Kidney (tissue), 14 donors: ENCODE data around the gene CMAS. TPM values are rescaled to one million over a fixed set of nuclear protein-coding genes. Genes with fewer than 3 reads are reported as not detected.
"Not testable (repeated sequence)": the region's sequence is repeated elsewhere in the genome, so short reads cannot be mapped to it uniquely, and the experiment has no call there.

Source experiments
- DNase-seq, 5 donors: peaks; one replicate each; pipeline ENCODE4 v3.0.0-alpha.2; 2013 to 2020
- FAIRE-seq: peaks from 2 replicates; lab custom pipeline; 2012; peaks lifted over from hg19 to GRCh38; lab: Jason Lieb, UNC
- H3K27ac ChIP-seq, 2 donors: one replicate each; pipeline ENCODE4 v1.7.0; 2013; ENCODE audit warnings: low read depth in 2 of 2, low read length in 2 of 2, inconsistent platforms in 1 of 2
- H3K27me3 ChIP-seq: one replicate; pipeline ENCODE4 v1.7.1; 2013; ENCODE audit warnings: low read length, inconsistent platforms; ENCODE audit not compliant: control insufficient read depth, insufficient read depth
- H3K36me3 ChIP-seq, 3 donors: one replicate each; pipeline versions ENCODE4 v1.7.0 to v1.7.1; 2013; ENCODE audit warnings: low read length in 3 of 3, control low read depth in 1 of 3, inconsistent platforms in 1 of 3; ENCODE audit not compliant: insufficient read depth in 3 of 3, control insufficient read depth in 2 of 3
- H3K4me1 ChIP-seq, 3 donors: one replicate each; pipeline versions ENCODE4 v1.7.0 to v1.7.1; 2013; ENCODE audit warnings: low read length in 3 of 3, inconsistent platforms in 1 of 3, low read depth in 1 of 3; ENCODE audit not compliant: control insufficient read depth in 2 of 3, insufficient read depth in 2 of 3
- H3K4me3 ChIP-seq, 3 donors: one replicate each; pipeline versions ENCODE4 v1.7.0 to v1.8.1; 2013; ENCODE audit warnings: low read length in 3 of 3, control low read depth in 1 of 3, inconsistent platforms in 1 of 3
- H3K9ac ChIP-seq, 3 donors: one replicate each; pipeline versions ENCODE4 v1.7.0 to v1.7.1; 2013; ENCODE audit warnings: low read length in 3 of 3, control low read depth in 1 of 3, inconsistent platforms in 1 of 3
- H3K9me3 ChIP-seq, 3 donors: one replicate each; pipeline versions ENCODE4 v1.7.0 to v1.7.1; 2013; ENCODE audit warnings: low read length in 3 of 3, control low read depth in 1 of 3, inconsistent platforms in 1 of 3; ENCODE audit not compliant: control insufficient read depth in 2 of 3, insufficient read depth in 1 of 3
- CTCF ChIP-seq: IDR thresholded peaks from 3 replicates; pipeline ENCODE4 v1.5.1; 2012; ENCODE audit warnings: mild to moderate bottlenecking, moderate library complexity, borderline replicate concordance; ENCODE audit not compliant: insufficient read depth; ENCODE audit errors: extremely low read depth
- intact Hi-C: fragments of 100-400 bp; cut with DNase I; formaldehyde crosslinking; loops from one replicate; pipeline ENCODE4 v1.11.1; 2022
- polyA plus RNA-seq: library from polyadenylated mRNA; stranded (reverse); fragments of 350-450 nt; fragmentation: Illumina TruSeq; extraction: RNeasy Lipid Tissue Mini Kit (QIAGEN cat#74804); gene quantifications from one replicate; pipeline ENCODE4 v1.2.3, GENCODE V29; 2014; ENCODE audit warnings: low read depth, low replicate concordance; ENCODE audit not compliant: insufficient read depth
- total RNA-seq: library from RNA; stranded (reverse); fragmentation: NEBNext Ultra II Directional; extraction: Animal tissue kit (Norgen Biotek cat#: 25700); gene quantifications from one replicate; pipeline ENCODE4 v1.2.1, GENCODE V29; 2021
- donor health status: control.
- donor health status: control.
- donor health status: control.
- donor health status: control.
- donor health status: control.
- donor health status: DM: yes; HTN: yes; CAD: no.
- donor health status: Normal renal cell carcinoma (clear cell type).

The CMAS gene
- total and polyA plus RNA-seq, 2 donors from 2014 or later: 29.2 to 45.2 TPM

- Histone ChIP-seq H3K27ac (no peak overlapping the region), H3K9me3 (no peaks in the 10 kb centered on the region), H3K4me3 (no peak overlapping the region), H3K9ac (no peak overlapping the region), H3K27me3 (no peaks in the 10 kb centered on the region), H3K36me3 (no peaks in the 10 kb centered on the region), H3K4me1 (no peaks in the 10 kb centered on the region)
- TF ChIP-seq CTCF: peak; percentile 26
- peak in 2 of 5 donors; percentile 25 to 65 for DNase-seq
- intact Hi-C loops: loop anchor here (10.0 kb wide), 1 partner anchor 362 kb away; no protein-coding TSS in a partner anchor
- FAIRE-seq: peak; percentile 74
Observed at GRCh38 chr12:22083167-22083566, 37.1 kb downstream of the CMAS start.

GRCh38 chr12:22084852-22085251 lies 38.8 kb downstream of the CMAS start:
- H3K4me3 ChIP-seq: no peak overlapping the region
- H3K9ac ChIP-seq: no peak overlapping the region
- H3K27me3 ChIP-seq: no peaks in the 10 kb centered on the region
- FAIRE-seq (no peak), DNase-seq (no peak)
- H3K4me1 ChIP-seq: no peaks in the 10 kb centered on the region
- H3K36me3 ChIP-seq: no peaks in the 10 kb centered on the region
- intact Hi-C loops: loop anchor here (10.0 kb wide), 1 partner anchor 360 kb away; no protein-coding TSS in a partner anchor
- no peaks in the 10 kb centered on the region for H3K9me3 ChIP-seq
- H3K27ac ChIP-seq: no peak overlapping the region
- TF ChIP-seq CTCF: no peak

GRCh38 chr12:22088886-22089285 lies 42.9 kb downstream of the CMAS start:
- H3K27ac ChIP-seq: no peak overlapping the region
- no peaks in the 10 kb centered on the region for H3K36me3 ChIP-seq
- DNase-seq (no peak), FAIRE-seq (no peak)
- H3K27me3 ChIP-seq: no peaks in the 10 kb centered on the region
- no peak overlapping the region for H3K4me3 ChIP-seq
- H3K4me1 ChIP-seq: no peaks in the 10 kb centered on the region
- TF ChIP-seq CTCF: no peak
- H3K9ac ChIP-seq: no peak overlapping the region
- H3K9me3 ChIP-seq: no peaks in the 10 kb centered on the region
- intact Hi-C loops: loop anchor here (10.0 kb wide), 1 partner anchor 356 kb away; no protein-coding TSS in a partner anchor

- TF ChIP-seq CTCF: no peak
- Histone ChIP-seq H3K4me1 (no peaks in the 10 kb centered on the region), H3K4me3 (no peak overlapping the region), H3K27me3 (no peaks in the 10 kb centered on the region), H3K9me3 (no peaks in the 10 kb centered on the region), H3K9ac (no peak overlapping the region), H3K36me3 (no peaks in the 10 kb centered on the region), H3K27ac (no peak overlapping the region)
- intact Hi-C loops: loop anchor here (10.0 kb wide), 1 partner anchor 355 kb away; no protein-coding TSS in a partner anchor
- DNase-seq: no peak
- FAIRE-seq: no peak
Observed at GRCh38 chr12:22089486-22089885, 43.5 kb downstream of the CMAS start.

- DNase-seq, FAIRE-seq, H3K36me3 ChIP-seq, H3K27me3 ChIP-seq, H3K9me3 ChIP-seq, H3K27ac ChIP-seq, intact Hi-C loops, H3K4me1 ChIP-seq, H3K9ac ChIP-seq, H3K4me3 ChIP-seq: not testable (repeated sequence)
Observed at GRCh38 chr12:22099062-22099461, 53.0 kb downstream of the CMAS start.
